HEK293 (cell line): ENCODE results near the gene PROB1.
A peak's percentile ranks its signal among the peaks of the same experiment; 100 is the strongest.

Source experiments
- BCL6B ChIP-seq: fragments of 450-650 bp; formaldehyde crosslinking; IDR thresholded peaks from 2 replicates; pipeline ENCODE4 v1.5.1; 2017; ENCODE audit warnings: missing biosample characterization, missing genetic modification characterization
- EGR2 ChIP-seq: fragments of 450-650 bp; formaldehyde crosslinking; IDR thresholded peaks from 2 replicates; pipeline ENCODE4 v1.5.1; 2016; ENCODE audit warnings: low read depth, missing biosample characterization, missing genetic modification characterization
- PATZ1 ChIP-seq: fragments of 450-650 bp; formaldehyde crosslinking; IDR thresholded peaks from 2 replicates; pipeline ENCODE4 v1.5.1; 2016; ENCODE audit warnings: missing biosample characterization, missing genetic modification characterization
- PRDM4 ChIP-seq: fragments of 450-650 bp; formaldehyde crosslinking; IDR thresholded peaks from 2 replicates; pipeline ENCODE4 v1.5.1; 2017; ENCODE audit warnings: missing biosample characterization, missing genetic modification characterization
- PRDM6 ChIP-seq: fragments of 450-650 bp; formaldehyde crosslinking; IDR thresholded peaks from 2 replicates; pipeline ENCODE4 v1.5.1; 2017; ENCODE audit warnings: missing biosample characterization, missing genetic modification characterization
- WT1 ChIP-seq: fragments of 450-650 bp; formaldehyde crosslinking; IDR thresholded peaks from 2 replicates; pipeline ENCODE4 v1.5.1; 2016; ENCODE audit warnings: missing biosample characterization, missing genetic modification characterization
- ZBTB44 ChIP-seq: fragments of 450-650 bp; IDR thresholded peaks from 2 replicates; pipeline ENCODE4 v1.5.1; 2018; ENCODE audit warnings: missing biosample characterization, mild to moderate bottlenecking, missing genetic modification characterization
- ZFP41 ChIP-seq: fragments of 450-650 bp; formaldehyde crosslinking; IDR thresholded peaks from 2 replicates; pipeline ENCODE4 v1.5.1; 2016; ENCODE audit warnings: missing biosample characterization, missing genetic modification characterization, borderline replicate concordance
- ZNF175 ChIP-seq: fragments of 450-650 bp; formaldehyde crosslinking; IDR thresholded peaks from 2 replicates; pipeline ENCODE4 v1.5.1; 2016; ENCODE audit warnings: missing biosample characterization, missing genetic modification characterization
- ZNF211 ChIP-seq: fragments of 450-650 bp; formaldehyde crosslinking; IDR thresholded peaks from 2 replicates; pipeline ENCODE4 v1.5.1; 2016; ENCODE audit warnings: low read depth, missing biosample characterization, missing genetic modification characterization
- ZNF394 ChIP-seq: fragments of 450-650 bp; formaldehyde crosslinking; IDR thresholded peaks from 2 replicates; pipeline ENCODE4 v1.5.1; 2016; ENCODE audit warnings: missing biosample characterization, missing genetic modification characterization, mild to moderate bottlenecking, moderate library complexity, borderline replicate concordance
- ZNF398 ChIP-seq: fragments of 450-650 bp; formaldehyde crosslinking; IDR thresholded peaks from 2 replicates; pipeline ENCODE4 v1.5.1; 2017; ENCODE audit warnings: missing biosample characterization, missing genetic modification characterization
- ZNF518A ChIP-seq: fragments of 450-650 bp; formaldehyde crosslinking; conservative IDR thresholded peaks from 2 replicates; pipeline ENCODE4 v1.5.1; 2016; ENCODE audit warnings: low read depth, missing biosample characterization, missing genetic modification characterization
- ZNF621 ChIP-seq: fragments of 450-650 bp; formaldehyde crosslinking; IDR thresholded peaks from 2 replicates; pipeline ENCODE4 v1.5.1; 2017; ENCODE audit warnings: missing biosample characterization, missing genetic modification characterization
- ZNF623 ChIP-seq: fragments of 450-650 bp; formaldehyde crosslinking; IDR thresholded peaks from 2 replicates; pipeline ENCODE4 v1.5.1; 2016; ENCODE audit warnings: missing biosample characterization, missing genetic modification characterization
- ZNF626 ChIP-seq: fragments of 450-650 bp; sonication (Bioruptor Pico); formaldehyde crosslinking; IDR thresholded peaks from 2 replicates; pipeline ENCODE4 v1.5.1; 2018; ENCODE audit warnings: missing biosample characterization, missing genetic modification characterization, inconsistent platforms
- ZNF660 ChIP-seq: fragments of 450-650 bp; IDR thresholded peaks from 2 replicates; pipeline ENCODE4 v1.5.1; 2018; ENCODE audit warnings: missing biosample characterization, mild to moderate bottlenecking, missing genetic modification characterization
- ZNF677 ChIP-seq: fragments of 450-650 bp; IDR thresholded peaks from 2 replicates; pipeline ENCODE4 v1.5.0; 2018; ENCODE audit warnings: missing biosample characterization, mild to moderate bottlenecking, missing genetic modification characterization, moderate library complexity
- ZNF701 ChIP-seq: fragments of 450-650 bp; formaldehyde crosslinking; IDR thresholded peaks from 2 replicates; pipeline ENCODE4 v1.5.1; 2016; ENCODE audit warnings: missing biosample characterization, missing genetic modification characterization
- ZNF776 ChIP-seq: fragments of 450-650 bp; formaldehyde crosslinking; IDR thresholded peaks from 2 replicates; pipeline ENCODE4 v1.5.0; 2017; ENCODE audit warnings: missing biosample characterization, missing genetic modification characterization, borderline replicate concordance
- ZNF785 ChIP-seq: fragments of 450-650 bp; formaldehyde crosslinking; IDR thresholded peaks from 2 replicates; pipeline ENCODE4 v1.5.1; 2016; ENCODE audit warnings: missing biosample characterization, missing genetic modification characterization
- ZNF830 ChIP-seq: fragments of 450-650 bp; IDR thresholded peaks from 2 replicates; pipeline ENCODE4 v1.5.0; 2018; ENCODE audit warnings: missing biosample characterization, missing genetic modification characterization, low read depth, mild to moderate bottlenecking, moderate library complexity

Gene PROB1

GRCh38 chr5:139388198-139388821 lies 6.6 kb downstream of the PROB1 start (continued):
- TF ChIP-seq PRDM4 (tag by site-specific recombination) (no peak), ZFP41 (tag by site-specific recombination) (no peak), ZNF785 (tag by site-specific recombination) (no peak), ZNF175 (tag by site-specific recombination) (no peak), ZNF623 (tag by site-specific recombination) (no peak), ZNF621 (tag by site-specific recombination) (no peak), ZNF398 (peak; percentile 52; the same call in 1 of the 2 replicates), ZNF394 (tag by site-specific recombination) (no peak), PATZ1 (tag by site-specific recombination) (0 out of 2 replicates have a peak, but pooled peaks have one; percentile 28), ZNF701 (no peak), WT1 (tag by site-specific recombination) (peak; percentile 64), ZNF660 (no peak), ZNF677 (tag by site-specific recombination) (no peak), ZNF518A (tag by site-specific recombination) (no peak), ZNF830 (tag by site-specific recombination) (no peak), ZBTB44 (tag by site-specific recombination) (no peak), ZNF626 (tag by site-specific recombination) (no peak), BCL6B (tag by site-specific recombination) (no peak), ZNF776 (tag by site-specific recombination) (no peak), ZNF211 (no peak), EGR2 (peak; percentile 93), PRDM6 (tag by site-specific recombination) (no peak)
